Ishikawa (cell line): ENCODE data around the gene LAMA3.
A peak's percentile ranks its signal among the peaks of the same experiment; 100 is the strongest.

Source experiments
- CEBPB ChIP-seq: IDR thresholded peaks from 2 replicates; pipeline ENCODE4 v1.6.1; 2012
- CREB1 ChIP-seq: IDR thresholded peaks from 2 replicates; pipeline ENCODE4 v1.6.1; 2012; ENCODE audit warnings: low read depth
- EGR1 ChIP-seq: IDR thresholded peaks from 2 replicates; pipeline ENCODE4 v1.6.1; 2012
- EP300 ChIP-seq: IDR thresholded peaks from 2 replicates; pipeline ENCODE4 v1.6.1; 2012; ENCODE audit warnings: borderline replicate concordance
- FOXM1 ChIP-seq: IDR thresholded peaks from 2 replicates; pipeline ENCODE4 v1.6.1; 2012; ENCODE audit warnings: low read depth, borderline replicate concordance
- MAX ChIP-seq: IDR thresholded peaks from 2 replicates; pipeline ENCODE4 v1.6.1; 2012
- NFIC ChIP-seq: IDR thresholded peaks from 2 replicates; pipeline ENCODE4 v1.6.1; 2012
- RAD21 ChIP-seq: IDR thresholded peaks from 2 replicates; pipeline ENCODE4 v1.6.1; 2012; ENCODE audit warnings: low read depth
- REST ChIP-seq: IDR thresholded peaks from 2 replicates; pipeline ENCODE4 v1.6.1; 2012; ENCODE audit warnings: low read depth, mild to moderate bottlenecking
- TAF1 ChIP-seq: IDR thresholded peaks from 2 replicates; pipeline ENCODE4 v1.6.1; 2012; ENCODE audit warnings: low read depth, mild to moderate bottlenecking
- TCF12 ChIP-seq: IDR thresholded peaks from 2 replicates; pipeline ENCODE4 v1.6.1; 2012; ENCODE audit warnings: low read depth
- TEAD4 ChIP-seq: IDR thresholded peaks from 2 replicates; pipeline ENCODE4 v1.6.1; 2012
- USF1 ChIP-seq: IDR thresholded peaks from 2 replicates; pipeline ENCODE4 v1.6.1; 2012
- YY1 ChIP-seq: IDR thresholded peaks from 2 replicates; pipeline ENCODE4 v1.6.1; 2012; ENCODE audit warnings: low read depth
- ZBTB7A ChIP-seq: IDR thresholded peaks from 2 replicates; pipeline ENCODE4 v1.6.1; 2012; ENCODE audit warnings: low read depth

LAMA3 gene

GRCh38 chr18:23810396-23810795 lies 121.1 kb downstream of the LAMA3 start:
- no peak for TF ChIP-seq USF1

GRCh38 chr18:23811176-23811575 lies 121.9 kb downstream of the LAMA3 start:
- no peak for TF ChIP-seq NFIC
- TF ChIP-seq TEAD4, result no peak
- TF ChIP-seq EGR1, result no peak
- TF ChIP-seq FOXM1, result no peak
- no peak for TF ChIP-seq MAX
- TF ChIP-seq YY1, result no peak
- TF ChIP-seq CREB1, result no peak
- no peak for TF ChIP-seq ZBTB7A
- TF ChIP-seq TCF12, result no peak
- no peak for TF ChIP-seq RAD21
- no peak for TF ChIP-seq REST

GRCh38 chr18:23812546-23813440 lies 123.5 kb downstream of the LAMA3 start:
- TF ChIP-seq RAD21, result peak; percentile 77
- TF ChIP-seq CREB1, result no peak

GRCh38 chr18:23814991-23815614 lies 125.8 kb downstream of the LAMA3 start:
- TF ChIP-seq NFIC, result no peak
- no peak for TF ChIP-seq TCF12
- no peak for TF ChIP-seq TEAD4
- no peak for TF ChIP-seq YY1
- TF ChIP-seq EGR1, result no peak
- no peak for TF ChIP-seq RAD21
- no peak for TF ChIP-seq USF1
- no peak for TF ChIP-seq CREB1
- TF ChIP-seq MAX, result no peak
- no peak for TF ChIP-seq CEBPB
- TF ChIP-seq EP300, result no peak
- TF ChIP-seq ZBTB7A, result no peak
- TF ChIP-seq FOXM1, result no peak
- TF ChIP-seq TAF1, result no peak
- no peak for TF ChIP-seq REST

GRCh38 chr18:23816021-23816420 lies 126.8 kb downstream of the LAMA3 start:
- TF ChIP-seq RAD21 (no peak), TAF1 (no peak), NFIC (no peak), ZBTB7A (no peak), EP300 (no peak), CREB1 (no peak), EGR1 (no peak), TEAD4 (no peak), REST (no peak), TCF12 (no peak)
